HL-60/S4 treated with phorbol 12-myristate 13-acetate at 8.2 ng/mL for 4 days and 3 days (cell line): ENCODE results near the gene APRT.
"Not testable (repeated sequence)": the region's sequence is repeated elsewhere in the genome, so short reads cannot be mapped to it uniquely, and the experiment has no call there.

Source experiments
- in situ Hi-C: fragments of 300-500 bp; cut with MboI; formaldehyde crosslinking; loops from 2 replicates; pipeline ENCODE4 v1.15.0; 2022; ENCODE audit warnings: low sequenced_read_pairs

The APRT gene

DNA sequence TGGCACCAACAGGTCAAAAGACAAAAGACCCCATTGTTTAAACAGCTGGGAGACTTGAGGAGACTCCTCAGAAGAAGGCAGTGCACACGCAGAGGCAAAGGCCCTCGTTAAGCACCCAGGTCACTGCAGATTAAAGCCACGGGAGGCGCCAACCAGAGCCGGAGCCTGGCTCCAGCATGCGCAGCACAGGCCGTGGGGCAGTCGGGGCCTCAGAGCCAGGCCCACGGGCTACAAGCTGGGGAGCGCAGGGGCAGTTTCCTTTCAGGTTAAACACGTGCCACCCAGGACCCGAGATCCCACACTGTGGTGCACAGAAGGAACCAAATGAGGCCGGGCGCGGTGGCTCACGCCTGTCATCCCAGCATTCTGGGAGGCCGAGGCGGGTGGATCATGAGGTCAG lies 35.9 kb downstream of the APRT start:
- in situ Hi-C loops = no loop called here

GRCh38 chr16:88774544-88775393 lies 37.0 kb downstream of the APRT start:
- in situ Hi-C loops = no loop called here

DNA sequence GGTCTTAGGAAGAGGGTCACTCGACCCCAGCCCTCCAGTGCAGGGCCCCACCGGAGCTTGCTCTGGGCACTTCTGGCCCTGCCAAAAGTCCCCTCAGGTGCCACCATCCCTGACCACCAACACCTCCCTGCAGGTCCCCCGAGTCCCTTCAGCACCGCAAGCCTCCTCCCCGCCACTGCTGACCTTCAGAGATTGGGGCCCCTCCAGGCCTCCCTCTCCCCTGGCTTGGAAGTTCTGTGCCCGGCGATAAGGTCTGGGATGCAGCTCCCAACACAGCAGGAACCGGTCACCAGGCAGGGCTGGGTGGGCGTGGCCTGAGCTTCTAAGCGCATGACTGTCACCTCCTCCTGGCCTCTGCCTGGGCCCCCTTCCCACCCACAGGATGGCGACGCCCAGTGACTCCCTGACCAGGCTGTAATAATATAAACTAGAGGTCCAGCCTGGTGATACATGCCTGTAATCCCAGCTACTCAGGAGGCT lies 37.9 kb downstream of the APRT start:
- in situ Hi-C loops = no loop called here

GRCh38 chr16:88772871-88773811 lies 38.6 kb downstream of the APRT start:
- in situ Hi-C loops = no loop called here

- in situ Hi-C loops = not testable (repeated sequence)
These were observed 39.9 kb downstream of the APRT start for GRCh38 chr16:88771781-88772180.

DNA sequence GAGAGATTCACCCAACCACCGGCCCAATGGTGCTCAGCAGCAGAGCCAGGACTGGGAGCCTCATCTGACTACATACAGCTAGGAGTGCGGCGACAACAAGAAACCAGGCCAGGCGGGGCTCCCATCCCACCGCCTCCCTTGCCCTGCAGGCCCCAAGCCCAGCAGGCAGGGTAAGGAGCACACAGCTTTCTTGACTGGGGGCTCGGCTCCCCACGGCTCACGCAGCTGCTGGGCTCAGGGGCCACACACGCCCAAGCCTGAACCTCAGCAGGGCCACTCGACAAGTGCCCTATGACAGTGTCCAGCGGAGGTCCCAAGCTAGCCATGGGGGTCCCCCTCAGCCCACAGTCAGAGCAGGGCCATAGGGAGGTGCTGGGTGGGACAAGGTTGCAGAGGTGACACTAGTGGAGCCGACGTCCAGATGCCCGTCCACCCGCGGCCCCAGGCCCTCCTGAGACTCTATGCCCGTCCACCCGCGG lies 40.4 kb downstream of the APRT start:
- in situ Hi-C loops = no loop called here

GRCh38 chr16:88770461-88771293 lies 41.1 kb downstream of the APRT start:
- in situ Hi-C loops = no loop called here

DNA sequence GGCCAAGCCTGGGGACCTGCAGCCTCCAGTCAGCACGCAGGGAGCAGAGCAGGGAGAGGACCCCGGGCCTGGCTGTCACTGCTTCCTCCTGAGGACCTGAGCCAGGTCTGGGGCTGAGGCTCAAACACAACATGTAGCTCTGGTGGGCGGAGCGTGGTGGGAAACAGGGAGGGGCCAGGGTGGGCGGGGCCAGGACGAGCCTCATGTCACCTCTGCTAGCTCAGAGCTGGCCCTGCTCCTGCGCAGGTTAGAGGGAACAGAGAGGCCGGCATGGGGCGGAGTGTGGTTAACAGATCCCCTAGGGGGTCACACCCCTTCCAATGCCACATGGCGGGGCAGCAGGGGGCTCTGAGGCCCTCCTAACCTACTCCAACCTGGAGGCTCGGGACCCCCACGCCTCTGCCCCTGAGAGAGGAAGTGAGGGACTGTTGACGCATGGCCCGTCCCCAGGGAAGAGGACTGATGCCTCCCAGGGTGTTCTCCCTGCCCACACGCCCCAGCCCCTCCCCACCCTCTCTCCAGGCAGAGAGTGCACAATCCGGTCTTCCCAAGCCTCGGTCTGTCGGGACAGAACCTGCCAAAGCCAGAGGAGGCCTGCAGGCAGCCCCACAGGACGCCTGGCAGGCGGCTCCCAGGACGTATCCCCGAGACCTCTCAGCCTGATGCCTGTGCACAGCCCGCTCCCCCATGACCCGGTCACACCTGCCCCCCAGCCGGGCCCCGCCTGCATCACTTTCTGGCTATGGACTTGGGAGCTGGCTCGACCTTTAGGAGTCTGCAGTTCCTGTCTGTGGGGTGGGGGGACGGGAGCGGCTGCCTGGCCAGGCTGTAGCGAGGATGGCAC lies 41.9 kb downstream of the APRT start:
- in situ Hi-C loops = no loop called here

GRCh38 chr16:88768071-88768783 lies 43.5 kb downstream of the APRT start:
- in situ Hi-C loops = no loop called here

GRCh38 chr16:88767546-88768070 lies 44.1 kb downstream of the APRT start:
- in situ Hi-C loops = no loop called here

- in situ Hi-C loops = no loop called here
These were observed 44.8 kb downstream of the APRT start for GRCh38 chr16:88766975-88767374.

DNA sequence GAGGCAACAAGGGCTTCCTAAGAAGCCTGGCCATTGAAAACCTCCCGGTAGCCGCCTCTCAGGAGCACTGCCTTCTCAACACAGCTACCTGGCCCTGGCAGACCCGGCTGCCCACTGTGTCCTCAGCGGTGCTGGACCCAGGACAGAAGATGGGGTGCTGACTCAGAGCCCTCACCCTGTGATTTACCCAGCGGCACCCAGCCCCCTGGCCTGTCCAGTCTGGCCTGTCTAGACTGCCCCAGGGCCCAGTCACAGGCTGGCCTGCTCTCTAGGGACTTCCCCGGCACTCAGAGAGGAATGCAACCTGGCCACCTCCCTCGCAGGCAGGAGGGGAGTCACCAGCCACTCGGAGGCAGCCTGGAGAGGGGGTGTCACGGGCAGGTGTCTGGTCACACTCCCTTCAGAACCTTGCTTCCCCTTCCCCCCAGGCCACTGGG lies 46.8 kb downstream of the APRT start:
- in situ Hi-C loops = no loop called here

DNA sequence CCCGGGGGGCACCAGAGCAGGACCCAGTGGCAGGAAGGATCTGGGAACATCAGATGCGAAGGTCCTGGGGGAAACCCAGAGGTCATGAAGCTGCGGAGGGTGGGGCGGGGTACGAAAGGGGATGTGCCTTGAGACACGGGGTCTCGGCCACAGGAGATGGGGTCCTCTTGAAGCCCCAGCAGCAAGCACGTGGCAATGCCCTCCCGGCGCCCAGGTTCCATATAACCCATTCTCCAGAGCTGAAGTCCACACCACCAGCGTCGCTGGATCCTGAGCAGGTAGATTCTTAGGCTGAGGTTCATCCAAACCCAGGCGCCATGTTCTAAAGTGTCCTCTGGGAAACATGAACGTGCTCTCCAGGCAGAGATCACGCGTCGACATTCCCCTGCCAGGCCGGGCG lies 47.6 kb downstream of the APRT start:
- in situ Hi-C loops = no loop called here

DNA sequence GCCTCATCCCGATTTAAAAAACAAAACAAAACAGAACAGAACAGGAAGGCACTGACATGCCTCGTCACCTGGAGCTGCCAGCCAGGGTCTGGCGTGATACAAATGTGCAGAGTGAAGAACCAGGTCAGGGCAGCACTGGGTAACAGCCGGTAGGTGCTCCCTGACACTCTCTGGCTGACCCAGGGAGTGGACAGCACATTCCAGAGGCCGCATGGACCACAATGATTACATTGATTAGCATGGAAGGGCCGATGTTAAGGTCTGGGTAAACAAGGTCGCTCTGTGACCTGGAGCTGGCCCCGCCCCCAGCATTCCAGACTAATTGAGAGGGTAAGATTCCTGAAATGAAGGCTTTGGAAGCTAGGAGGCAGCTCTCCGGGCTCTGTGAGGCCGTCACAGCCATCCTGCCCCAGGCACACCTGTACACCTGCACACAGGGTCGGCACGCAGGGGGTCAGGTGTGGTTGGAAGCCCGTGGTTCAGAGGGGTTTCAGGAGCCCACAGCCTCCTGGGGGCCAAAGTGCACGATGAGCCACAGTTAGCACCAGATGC lies 48.1 kb downstream of the APRT start:
- in situ Hi-C loops = no loop called here

DNA sequence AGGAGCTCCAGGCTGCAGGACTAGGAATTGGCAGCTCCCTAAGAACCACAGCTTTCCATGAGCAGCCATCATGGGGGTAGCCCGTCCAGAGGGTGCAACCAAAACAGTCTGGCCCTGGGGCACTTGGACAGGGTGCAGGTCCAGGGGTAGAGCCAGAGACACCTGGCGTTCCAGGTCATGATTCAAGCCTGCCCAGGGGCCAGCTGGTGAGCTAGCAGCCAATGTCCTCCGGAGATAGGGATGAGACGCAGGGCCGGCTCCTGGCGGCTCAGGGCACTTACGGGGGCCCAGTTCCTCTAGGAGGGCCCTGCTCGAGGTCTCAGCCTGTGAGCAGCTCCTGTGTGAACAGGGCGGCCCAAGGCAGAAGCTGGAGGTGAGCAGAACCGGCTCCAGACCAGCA lies 48.8 kb downstream of the APRT start:
- in situ Hi-C loops = no loop called here

DNA sequence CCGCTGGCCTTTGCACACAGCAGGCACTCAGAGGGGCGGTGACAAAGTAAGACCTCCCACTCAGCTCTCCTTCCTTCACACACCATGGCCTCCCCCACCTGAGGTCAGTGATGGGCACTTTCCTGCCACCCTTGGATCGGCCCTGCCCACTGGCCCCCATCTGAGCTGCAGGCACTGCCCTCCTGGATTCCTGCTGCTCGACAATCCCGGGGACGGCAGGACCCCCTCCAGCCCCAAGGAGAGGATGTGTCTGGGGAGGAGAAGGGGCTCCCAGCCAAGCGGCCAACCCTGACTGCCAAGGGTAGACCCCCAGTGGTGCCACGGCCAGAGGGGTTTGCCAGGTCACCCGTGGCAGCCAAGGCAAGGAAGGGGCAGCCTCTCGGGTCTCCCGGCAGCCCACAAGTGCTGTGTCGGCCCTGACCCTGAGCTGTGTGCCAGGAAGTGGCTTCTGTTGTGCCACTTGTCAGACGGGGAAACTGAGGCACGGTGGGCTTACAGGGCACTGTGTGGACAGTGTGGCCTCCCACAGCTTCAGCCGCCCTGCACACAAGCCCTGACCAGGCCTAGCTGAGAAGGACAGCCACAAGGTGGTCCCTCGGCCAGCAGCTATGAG lies 49.4 kb downstream of the APRT start:
- in situ Hi-C loops = no loop called here

DNA sequence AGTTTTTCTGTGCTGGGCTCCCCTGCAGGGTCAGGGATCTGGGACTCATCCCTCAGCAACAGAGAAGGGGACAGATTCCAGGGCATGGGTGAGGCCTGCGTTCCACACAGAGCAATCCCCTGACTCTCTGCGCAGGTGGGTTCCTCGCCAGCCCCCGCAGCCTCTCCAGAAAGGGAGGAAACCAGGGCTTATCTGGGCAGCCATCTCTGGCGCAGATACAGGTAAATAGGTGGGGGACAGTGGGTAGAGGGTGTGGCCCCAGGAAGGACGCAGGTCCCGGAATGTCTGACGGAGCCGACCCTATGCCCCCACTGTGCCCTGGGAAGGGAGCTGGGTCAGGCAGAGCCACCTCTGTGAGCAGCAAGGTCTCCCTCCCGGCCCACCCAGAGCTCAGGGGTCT lies 49.9 kb downstream of the APRT start:
- in situ Hi-C loops = no loop called here

DNA sequence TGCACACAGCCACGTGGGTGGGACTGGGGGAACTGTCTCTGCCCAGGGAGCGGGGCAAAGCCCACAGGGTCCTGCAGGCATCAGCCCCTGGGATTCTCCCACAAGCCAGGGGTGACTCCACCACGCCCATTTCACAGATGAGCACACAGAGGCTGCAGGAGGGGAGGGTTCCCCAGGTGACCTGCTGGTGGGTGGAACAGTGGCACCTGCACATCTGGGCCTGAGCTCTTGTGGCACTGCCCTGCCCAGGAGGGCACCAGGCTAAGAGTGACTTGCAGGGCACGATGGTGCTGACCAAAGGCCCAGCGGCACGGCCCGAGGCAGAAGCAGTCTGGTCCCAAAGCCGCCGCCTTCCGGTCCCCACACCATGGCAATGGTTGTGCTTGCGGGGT lies 50.6 kb downstream of the APRT start:
- in situ Hi-C loops = no loop called here
